Raji (cell line): ENCODE measurements around the gene MT1E.

Source experiments
- POLR2A ChIP-seq: IDR thresholded peaks from 2 replicates; pipeline ENCODE4 v1.6.1; 2011; ENCODE audit warnings: low read depth, low read length, control low read depth; ENCODE audit not compliant: insufficient read depth

Gene MT1E

DNA sequence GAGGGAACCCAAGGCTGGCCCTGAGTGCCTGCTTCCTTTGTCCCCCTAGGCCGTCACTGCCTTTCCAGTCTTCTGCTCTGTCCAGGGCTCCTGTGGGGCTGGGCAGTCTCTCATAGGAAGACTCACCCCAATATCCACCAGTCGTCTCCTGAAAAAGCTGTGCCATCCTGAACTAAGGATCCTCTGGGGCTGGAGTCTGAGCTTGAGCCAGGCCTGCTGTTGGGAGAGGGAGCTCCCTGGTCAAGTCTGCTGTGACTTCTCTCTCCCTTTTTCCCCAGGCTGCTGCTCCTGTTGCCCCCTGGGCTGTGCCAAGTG is 45.0 kb downstream of the MT1E start:
- no peak for TF ChIP-seq POLR2A

DNA sequence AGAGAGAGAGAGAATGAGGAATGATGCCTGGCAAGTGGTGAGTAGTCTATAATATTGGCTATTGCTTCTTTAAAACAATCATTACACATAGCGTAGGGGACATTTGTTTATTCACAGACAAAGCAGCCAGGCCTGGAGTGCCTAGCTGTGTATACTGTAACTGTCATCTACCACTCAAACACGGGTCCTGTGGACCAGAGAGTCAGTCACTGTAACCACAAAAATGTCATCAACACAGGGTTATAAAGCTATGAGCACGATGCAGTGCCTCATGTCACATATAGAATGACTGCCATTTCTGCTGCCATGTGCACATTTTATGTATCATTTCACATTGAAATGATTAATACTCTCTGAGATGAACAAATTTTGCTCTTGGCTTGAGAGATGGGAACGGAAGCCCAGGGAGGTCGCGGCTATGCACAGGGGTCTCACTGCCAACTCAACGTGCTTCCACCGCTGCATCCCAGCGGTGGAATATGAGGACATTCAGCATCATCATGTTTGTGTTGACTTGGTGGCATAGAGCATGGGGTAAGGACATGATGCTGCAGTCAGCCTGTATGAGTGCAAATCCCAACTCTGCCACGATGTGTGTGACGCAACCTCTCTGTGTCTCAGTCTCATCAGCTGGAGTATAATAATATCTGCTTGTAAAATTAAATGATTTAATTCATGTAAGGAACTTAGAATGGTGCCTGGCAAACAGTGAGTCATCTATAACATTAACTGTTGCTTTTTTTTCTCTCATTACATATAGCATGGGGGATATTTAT is 47.4 kb downstream of the MT1E start:
- no peak for TF ChIP-seq POLR2A

GRCh38 chr16:56673921-56674320 is 48.3 kb downstream of the MT1E start:
- no peak for TF ChIP-seq POLR2A

DNA sequence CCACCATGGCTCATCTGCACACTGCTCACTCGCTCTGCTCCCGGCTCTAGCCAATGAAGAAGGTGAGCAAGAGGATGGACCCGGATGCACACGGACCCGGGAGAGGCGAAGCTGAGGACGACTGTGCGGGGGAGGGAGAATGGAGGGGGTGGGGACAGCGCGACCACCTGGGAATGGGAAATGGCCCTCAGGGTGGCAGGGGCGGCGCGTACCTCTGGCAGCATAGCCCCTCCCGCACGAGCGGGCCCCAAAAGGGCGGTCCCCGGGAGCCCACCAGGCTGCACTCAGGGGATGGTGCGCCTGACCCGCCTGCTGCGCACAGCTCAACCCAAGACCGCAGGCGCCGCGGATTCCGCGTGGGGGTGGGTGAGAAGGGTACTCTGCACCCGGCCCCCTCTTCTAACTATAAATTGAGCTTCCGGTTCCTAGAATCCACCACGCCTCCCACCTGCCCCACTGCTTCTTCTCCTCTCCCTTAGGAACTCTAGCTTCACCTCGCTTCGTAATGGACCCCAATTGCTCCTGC is 50.2 kb downstream of the MT1E start:
- no peak for TF ChIP-seq POLR2A
